GM18502 (cell line): ENCODE measurements around the gene OR1N1.
"Not testable (repeated sequence)": the region's sequence is repeated elsewhere in the genome, so short reads cannot be mapped to it uniquely, and the experiment has no call there.

Experiments
- ATAC-seq: cut with Tn5 transposase; IDR thresholded peaks from one replicate; pipeline ENCODE4 v1.9.1; 2021; ENCODE audit warnings: mild to moderate bottlenecking; ENCODE audit not compliant: unreplicated experiment, poor library complexity

OR1N1 gene, protein sequence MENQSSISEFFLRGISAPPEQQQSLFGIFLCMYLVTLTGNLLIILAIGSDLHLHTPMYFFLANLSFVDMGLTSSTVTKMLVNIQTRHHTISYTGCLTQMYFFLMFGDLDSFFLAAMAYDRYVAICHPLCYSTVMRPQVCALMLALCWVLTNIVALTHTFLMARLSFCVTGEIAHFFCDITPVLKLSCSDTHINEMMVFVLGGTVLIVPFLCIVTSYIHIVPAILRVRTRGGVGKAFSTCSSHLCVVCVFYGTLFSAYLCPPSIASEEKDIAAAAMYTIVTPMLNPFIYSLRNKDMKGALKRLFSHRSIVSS

GRCh38 chr9:122527193-122527592 is at the start of gene OR1N1:
TSS of gene OR1N1 (minus strand) at chr9:122527293. CDS start at chr9:122527293, 0 bp downstream.
- no peak for ATAC-seq

- ATAC-seq = no peak
These were observed 45.4 kb upstream of the OR1N1 start for GRCh38 chr9:122572456-122572855.

- no peak for ATAC-seq
These were observed 40.8 kb upstream of the OR1N1 start for GRCh38 chr9:122567901-122568300.

GRCh38 chr9:122562134-122562760 is 35.2 kb upstream of the OR1N1 start:
- no peak for ATAC-seq

DNA sequence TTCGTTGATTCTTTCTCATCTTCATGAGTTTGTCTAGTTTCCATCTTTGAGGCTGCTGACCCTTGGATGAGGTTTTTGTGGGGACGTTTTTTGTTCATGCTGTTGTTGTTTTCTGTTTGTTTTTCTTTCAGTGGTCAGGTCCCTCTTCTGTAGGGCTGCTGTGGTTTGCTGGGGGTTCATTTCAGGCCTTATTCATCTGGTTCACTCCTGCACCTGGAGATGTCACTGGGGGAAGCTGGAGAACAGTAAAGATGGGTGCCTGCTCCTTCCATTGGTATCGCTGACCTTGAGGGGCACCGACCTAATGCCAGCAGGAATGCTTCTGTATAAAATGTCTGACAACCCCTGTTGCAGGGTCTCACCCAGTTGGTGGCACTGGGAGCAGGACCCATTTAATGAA is 34.4 kb upstream of the OR1N1 start:
- ATAC-seq = no peak

GRCh38 chr9:122552812-122553211 is 25.7 kb upstream of the OR1N1 start, which contains the start of gene OR1N2:
TSS of gene OR1N2 (plus strand) at chr9:122553112. CDS start at chr9:122553212, 100 bp downstream.
- no peak for ATAC-seq

- ATAC-seq = no peak
These were observed 24.3 kb upstream of the OR1N1 start for GRCh38 chr9:122551371-122551770.

- ATAC-seq = no peak
These were observed 19.1 kb upstream of the OR1N1 start for GRCh38 chr9:122546196-122546595.

- ATAC-seq = no peak
These were observed 11.7 kb upstream of the OR1N1 start for GRCh38 chr9:122538757-122539156.

DNA sequence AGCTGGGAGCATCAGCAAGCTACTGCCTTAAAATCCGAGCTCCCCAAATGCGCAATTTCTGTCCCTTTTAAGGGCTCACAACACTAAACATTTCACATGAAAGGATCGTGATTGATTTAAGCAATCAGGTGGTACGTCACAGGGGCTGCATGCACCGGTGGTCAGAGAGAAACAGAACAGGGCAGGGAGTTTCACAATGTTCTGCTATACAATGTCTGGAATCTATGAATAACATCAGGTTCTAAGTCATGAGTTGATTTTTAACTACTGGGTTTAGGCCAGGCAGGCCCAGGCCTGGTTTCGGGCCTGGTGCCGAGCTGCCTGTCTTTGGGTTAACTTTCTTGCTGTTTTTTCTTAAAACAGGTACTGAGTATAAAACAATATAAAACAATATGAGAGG is 10.0 kb upstream of the OR1N1 start:
- not testable (repeated sequence) for ATAC-seq

DNA sequence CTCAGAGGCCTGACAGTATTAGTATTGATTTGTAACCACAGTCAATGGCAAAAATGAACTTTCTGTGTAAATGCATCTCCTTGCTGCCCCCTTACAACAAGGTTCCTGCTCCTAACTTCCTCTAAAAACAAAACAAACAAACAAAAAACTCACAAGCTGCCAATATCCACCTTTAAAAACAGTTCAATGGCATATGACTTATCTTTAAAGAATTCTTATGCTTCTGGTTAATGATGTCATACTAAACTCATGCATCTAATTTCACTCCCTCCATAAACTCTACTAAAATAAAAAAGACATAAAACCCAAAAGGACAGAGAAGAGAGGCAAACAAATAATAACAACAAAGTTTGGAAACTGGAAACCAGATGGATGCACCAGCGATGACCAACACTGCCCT is 9.0 kb upstream of the OR1N1 start:
- no peak for ATAC-seq

DNA sequence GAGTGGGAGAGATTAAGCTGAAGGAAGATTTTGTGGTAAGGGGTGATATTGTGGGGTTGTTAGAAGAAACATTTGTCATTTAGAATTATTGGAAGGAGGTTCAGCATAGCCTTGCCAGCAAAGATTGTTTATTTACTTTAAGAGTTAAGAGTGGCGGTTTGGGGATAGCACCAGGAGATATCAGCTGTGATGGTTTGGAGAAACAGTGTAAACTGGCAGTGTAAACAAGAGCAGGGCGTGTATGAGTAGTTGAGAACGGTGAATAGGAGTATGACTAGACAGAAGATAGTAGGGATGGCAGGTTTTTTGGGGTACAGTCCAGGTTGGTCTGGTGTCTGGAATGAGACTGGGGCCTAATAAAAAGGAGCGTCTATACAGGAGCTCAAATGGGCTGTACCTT is 4.1 kb upstream of the OR1N1 start:
- not testable (repeated sequence) for ATAC-seq

DNA sequence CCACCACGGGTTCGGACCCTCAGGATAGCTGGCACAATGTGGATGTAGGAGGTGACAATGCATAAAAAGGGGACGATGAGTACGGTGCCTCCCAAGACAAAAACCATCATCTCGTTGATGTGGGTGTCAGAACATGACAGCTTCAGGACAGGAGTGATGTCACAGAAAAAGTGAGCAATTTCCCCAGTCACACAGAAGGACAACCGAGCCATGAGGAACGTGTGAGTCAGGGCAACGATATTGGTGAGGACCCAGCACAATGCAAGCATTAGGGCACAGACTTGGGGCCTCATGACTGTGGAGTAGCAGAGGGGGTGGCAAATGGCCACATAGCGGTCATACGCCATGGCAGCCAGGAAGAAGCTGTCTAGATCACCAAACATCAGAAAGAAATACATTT is 491 bp downstream of the OR1N1 start:
- no peak for ATAC-seq

- ATAC-seq = no peak
These were observed 7.7 kb downstream of the OR1N1 start for GRCh38 chr9:122519376-122519775.

GRCh38 chr9:122518841-122519240 is 8.3 kb downstream of the OR1N1 start, which contains the start of gene OR1J4:
TSS of gene OR1J4 (plus strand) at chr9:122519141. CDS start at chr9:122519141, 0 bp downstream.
- no peak for ATAC-seq

DNA sequence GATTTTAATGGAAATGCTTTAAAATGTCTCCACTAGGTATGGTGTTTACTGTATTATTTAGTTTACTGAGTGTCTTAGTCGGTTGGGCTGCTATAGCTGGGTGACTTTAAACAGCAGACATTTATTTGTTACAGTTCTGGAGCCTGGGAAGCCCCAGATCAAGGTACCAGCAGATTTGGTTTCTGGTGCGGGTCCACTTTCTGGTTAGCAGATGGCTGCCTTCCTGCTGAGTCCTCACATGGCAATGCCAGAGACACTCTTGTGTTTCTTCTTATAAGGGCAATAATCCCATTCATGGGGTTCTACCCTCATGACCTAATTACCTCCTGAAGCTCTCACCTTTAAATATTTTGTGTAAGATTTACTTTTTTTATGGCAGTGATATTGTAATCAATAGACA is 8.9 kb downstream of the OR1N1 start:
- ATAC-seq = no peak

DNA sequence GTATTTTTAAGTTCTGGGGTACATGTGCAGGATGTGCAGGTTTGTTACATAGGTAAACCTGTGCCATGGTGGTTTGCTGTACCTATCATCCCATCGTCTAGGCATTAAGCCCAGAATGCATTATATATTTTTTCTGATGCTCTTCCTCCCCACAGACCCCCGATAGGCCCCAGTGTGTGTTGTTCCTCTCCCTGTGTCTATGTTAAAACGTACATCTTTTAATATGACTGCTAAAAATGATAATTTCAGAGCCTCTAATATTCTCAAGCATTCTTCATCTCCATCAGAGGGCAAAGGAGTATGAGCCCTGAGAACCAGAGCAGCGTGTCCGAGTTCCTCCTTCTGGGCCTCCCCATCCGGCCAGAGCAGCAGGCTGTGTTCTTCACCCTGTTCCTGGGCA is 16.6 kb downstream of the OR1N1 start, which contains the start of gene OR1J2:
Gene OR1J2 (plus strand): TSS at position 301 of the 400 bp plus-strand sequence. CDS start 0 bp downstream, at position 301.
- no peak for ATAC-seq

- no peak for ATAC-seq
These were observed 20.1 kb downstream of the OR1N1 start for GRCh38 chr9:122506964-122507363.

GRCh38 chr9:122498883-122499288 is 28.2 kb downstream of the OR1N1 start:
- no peak for ATAC-seq

DNA sequence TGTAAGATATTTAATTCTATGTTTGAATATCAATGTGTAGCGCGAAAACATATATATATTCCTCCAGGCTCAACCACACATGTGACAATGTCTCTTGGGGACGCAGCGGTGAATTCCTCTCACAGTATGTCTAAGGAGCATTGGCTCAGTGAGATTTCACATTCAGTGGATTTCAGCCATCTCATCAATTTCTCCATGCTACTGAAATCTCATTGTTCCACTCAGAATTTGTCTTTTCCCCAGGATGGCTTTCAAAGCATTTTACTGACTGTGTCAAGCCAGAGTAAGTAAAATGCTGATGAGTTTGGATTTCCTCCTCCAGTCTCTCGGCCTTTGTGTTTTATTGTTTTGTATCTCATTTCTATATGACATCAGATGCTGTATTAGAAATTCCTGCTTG is 48.0 kb downstream of the OR1N1 start:
- no peak for ATAC-seq

GRCh38 chr9:122477826-122478225 is 49.3 kb downstream of the OR1N1 start, which contains the start of gene OR1J1:
TSS of gene OR1J1 (minus strand) at chr9:122477926. CDS start at chr9:122477926, 0 bp downstream.
- ATAC-seq = no peak

DNA sequence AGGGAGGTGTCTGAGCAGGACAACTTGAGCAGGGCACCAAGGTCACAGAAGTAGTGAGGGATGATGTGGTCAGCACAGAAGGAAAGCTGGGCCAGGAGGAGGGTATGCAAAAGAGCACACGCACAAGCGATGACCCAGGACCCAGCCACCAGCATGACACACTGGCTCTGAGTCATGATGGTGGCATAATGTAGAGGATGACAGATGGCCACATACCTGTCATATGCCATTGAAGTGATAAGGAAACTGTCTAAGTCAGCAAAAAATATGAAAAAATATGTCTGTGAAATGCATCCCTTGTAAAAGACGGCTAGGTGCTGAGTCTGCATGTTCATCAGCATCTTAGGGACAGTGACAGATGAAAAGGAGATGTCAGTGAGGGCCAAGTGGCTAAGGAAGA is 49.7 kb downstream of the OR1N1 start:
- ATAC-seq = no peak
